ENCODE data around the gene PDAP1.

The PDAP1 gene

GRCh38 chr7:99424932-99425730 is 16.7 kb upstream of the PDAP1 start:
- TF ChIP-seq CTCF (IDR thresholded peaks at IDR 0.05; ENCODE audit: insufficient read depth, missing control alignments), result no peak
- no peak for DNase-seq (ENCODE audit: insufficient read length, low spot score)
- FAIRE-seq, result no peak

- FAIRE-seq, result no peak
- TF ChIP-seq CTCF (IDR thresholded peaks at IDR 0.05; ENCODE audit: insufficient read depth, missing control alignments), result no peak
- no peak for DNase-seq (ENCODE audit: insufficient read length, low spot score)
These were observed 14.2 kb upstream of the PDAP1 start for GRCh38 chr7:99422625-99423024.

- FAIRE-seq (no peak), DNase-seq (ENCODE audit: insufficient read length, low spot score) (no peak)
- TF ChIP-seq CTCF (IDR thresholded peaks at IDR 0.05; ENCODE audit: insufficient read depth, missing control alignments), result no peak
These were observed 13.8 kb upstream of the PDAP1 start for GRCh38 chr7:99422186-99422585.

GRCh38 chr7:99420986-99421385 is 12.6 kb upstream of the PDAP1 start:
- no peak for FAIRE-seq
- DNase-seq (ENCODE audit: insufficient read length, low spot score), result no peak
- TF ChIP-seq CTCF (IDR thresholded peaks at IDR 0.05; ENCODE audit: insufficient read depth, missing control alignments), result no peak

- no peak for DNase-seq (ENCODE audit: insufficient read length, low spot score)
- no peak for FAIRE-seq
- TF ChIP-seq CTCF (IDR thresholded peaks at IDR 0.05; ENCODE audit: insufficient read depth, missing control alignments), result no peak
These were observed 11.8 kb upstream of the PDAP1 start for GRCh38 chr7:99420213-99420612.

GRCh38 chr7:99419323-99420021 is 11.1 kb upstream of the PDAP1 start:
- TF ChIP-seq CTCF (IDR thresholded peaks at IDR 0.05; ENCODE audit: insufficient read depth, missing control alignments), result no peak
- DNase-seq (ENCODE audit: insufficient read length, low spot score) (no peak), FAIRE-seq (no peak)

GRCh38 chr7:99418260-99418659 is 9.9 kb upstream of the PDAP1 start:
- FAIRE-seq (no peak), DNase-seq (ENCODE audit: insufficient read length, low spot score) (no peak)
- TF ChIP-seq CTCF (IDR thresholded peaks at IDR 0.05; ENCODE audit: insufficient read depth, missing control alignments), result no peak
